ACC112 (cell line): ENCODE results near the gene AP1S1.
"Not testable (repeated sequence)": the region's sequence is repeated elsewhere in the genome, so short reads cannot be mapped to it uniquely, and the experiment has no call there.

ENCODE experiments used
- H2AFZ ChIP-seq: fragments of 200-600 bp; sonication (generic); one replicate; pipeline ENCODE4 v1.6.0; 2017; ENCODE audit warnings: antibody characterized with exemption, low read length; ENCODE audit not compliant: unreplicated experiment
- H3K27ac ChIP-seq: fragments of 200-600 bp; sonication (generic); 2 replicates; pipeline ENCODE4 v1.5.1; 2014; ENCODE audit warnings: low read depth, mild to moderate bottlenecking, antibody characterized with exemption, low read length, moderate library complexity
- H3K27me3 ChIP-seq: fragments of 200-600 bp; sonication (generic); 2 replicates; pipeline ENCODE4 v1.6.1; 2014; ENCODE audit warnings: mild to moderate bottlenecking, antibody characterized with exemption, low read length, moderate library complexity, mixed read lengths; ENCODE audit not compliant: insufficient read depth
- H3K36me3 ChIP-seq: fragments of 200-600 bp; sonication (generic); 2 replicates; pipeline ENCODE4 v1.6.1; 2016; ENCODE audit warnings: mild to moderate bottlenecking, antibody characterized with exemption, low read length, moderate library complexity, mixed read lengths; ENCODE audit not compliant: insufficient read depth
- H3K4me1 ChIP-seq: fragments of 200-600 bp; sonication (generic); one replicate; pipeline ENCODE4 v1.6.1; 2016; ENCODE audit warnings: low read length, mixed read lengths; ENCODE audit not compliant: insufficient read depth, unreplicated experiment, control insufficient read depth
- H3K4me3 ChIP-seq: fragments of 200-600 bp; sonication (generic); 2 replicates; pipeline ENCODE4 v1.5.1; 2014; ENCODE audit warnings: mild to moderate bottlenecking, low read depth, low read length
- H3K79me2 ChIP-seq: fragments of 200-600 bp; sonication (generic); one replicate; pipeline ENCODE4 v1.6.0; 2016; ENCODE audit warnings: low read length; ENCODE audit not compliant: control insufficient read depth, unreplicated experiment, insufficient read depth

Gene AP1S1

DNA sequence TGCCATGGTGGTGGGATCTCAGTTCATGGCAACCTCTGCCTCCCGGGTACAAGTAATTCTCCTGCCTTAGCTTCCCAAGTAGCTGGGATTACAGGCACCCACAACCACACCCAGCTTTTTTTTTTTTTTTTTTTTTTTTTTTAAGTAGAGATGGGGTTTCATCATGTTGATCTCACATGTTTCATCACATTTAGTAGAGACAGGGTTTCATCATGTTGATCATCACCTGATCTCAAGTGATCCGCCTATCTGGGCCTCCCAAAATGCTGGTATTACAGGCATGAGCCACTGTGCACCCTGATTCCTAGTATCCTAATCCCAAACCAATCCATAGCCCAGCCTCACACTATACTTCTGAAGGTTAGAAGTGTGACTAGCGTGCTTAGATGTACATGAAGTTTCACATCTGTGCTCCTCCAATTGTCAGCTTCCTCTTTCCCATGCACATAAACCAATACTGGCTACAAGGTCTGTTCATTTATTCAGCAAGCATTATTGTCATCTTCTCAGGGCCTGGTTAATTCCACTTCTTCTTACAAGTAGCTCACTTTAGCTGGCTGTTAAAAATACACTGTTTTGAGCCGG lies 32.7 kb downstream of the AP1S1 start:
- H3K4me1 ChIP-seq: peaks cover 6% of the 10 kb centered on the region
- H3K27ac ChIP-seq: no peak overlapping the region
- H3K79me2 ChIP-seq: no peaks in the 10 kb centered on the region
- peaks cover 3% of the 10 kb centered on the region; the same call in 1 of the 2 replicates for H3K27me3 ChIP-seq
- H2AFZ ChIP-seq: no peak overlapping the region
- H3K4me3 ChIP-seq: no peak overlapping the region
- no peaks in the 10 kb centered on the region for H3K36me3 ChIP-seq

DNA sequence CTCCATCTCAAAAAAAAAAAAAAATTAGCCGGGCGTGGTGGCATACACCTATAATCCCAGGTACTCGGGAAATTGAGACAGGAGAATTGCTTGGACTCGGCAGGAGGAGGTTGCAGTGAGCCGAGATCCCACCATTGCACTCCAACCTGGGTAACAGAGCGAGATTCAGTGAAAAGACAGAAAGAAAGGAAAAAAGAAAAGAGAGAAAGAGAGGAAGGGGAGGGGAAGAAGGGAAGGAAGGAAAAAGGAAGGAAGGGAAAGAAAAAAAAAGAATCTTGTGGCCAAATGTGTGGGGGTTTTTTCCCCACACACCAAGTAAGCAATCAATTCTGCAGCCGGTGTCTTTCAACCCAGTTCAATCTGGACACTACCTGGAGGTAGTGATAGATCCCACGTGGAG lies 34.8 kb downstream of the AP1S1 start:
- Histone ChIP-seq H3K27ac (no peak overlapping the region), H3K27me3 (no peaks in the 10 kb centered on the region), H3K79me2 (no peaks in the 10 kb centered on the region), H3K4me3 (no peak overlapping the region), H2AFZ (no peak overlapping the region), H3K4me1 (peaks cover 6% of the 10 kb centered on the region), H3K36me3 (no peaks in the 10 kb centered on the region)

GRCh38 chr7:101195884-101196283 lies 41.6 kb downstream of the AP1S1 start:
- Histone ChIP-seq H3K36me3 (no peaks in the 10 kb centered on the region), H3K4me1 (no peaks in the 10 kb centered on the region), H3K27ac (no peak overlapping the region), H3K79me2 (no peaks in the 10 kb centered on the region), H3K4me3 (no peak overlapping the region), H2AFZ (no peak overlapping the region), H3K27me3 (peaks cover 10% of the 10 kb centered on the region)

DNA sequence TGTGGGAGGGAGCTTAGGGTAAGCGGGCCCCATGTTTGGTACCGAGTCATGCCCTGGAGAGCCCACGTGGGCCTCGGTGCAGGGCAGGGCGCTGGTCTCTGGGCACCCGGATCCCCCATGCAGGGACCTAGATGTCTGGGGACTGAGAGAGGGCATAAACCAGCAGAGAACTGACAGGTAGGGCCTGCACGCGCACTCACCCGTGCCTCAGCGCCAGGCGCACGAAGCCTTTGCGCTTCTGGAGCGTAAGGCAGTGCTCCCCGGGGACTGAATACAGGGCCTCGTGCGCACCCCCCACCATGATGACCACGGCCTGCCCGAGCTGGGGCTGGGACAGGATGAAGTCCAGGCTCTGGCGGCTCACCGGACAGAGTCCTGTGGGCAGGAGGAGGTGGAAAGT lies 43.7 kb downstream of the AP1S1 start:
- H3K36me3 ChIP-seq: no peaks in the 10 kb centered on the region
- peaks cover 28% of the 10 kb centered on the region for H3K27me3 ChIP-seq
- H3K79me2 ChIP-seq: no peaks in the 10 kb centered on the region
- H3K4me3 ChIP-seq: no peak overlapping the region
- H3K27ac ChIP-seq: no peak overlapping the region
- H2AFZ ChIP-seq: no peak overlapping the region
- peaks cover 6% of the 10 kb centered on the region for H3K4me1 ChIP-seq

DNA sequence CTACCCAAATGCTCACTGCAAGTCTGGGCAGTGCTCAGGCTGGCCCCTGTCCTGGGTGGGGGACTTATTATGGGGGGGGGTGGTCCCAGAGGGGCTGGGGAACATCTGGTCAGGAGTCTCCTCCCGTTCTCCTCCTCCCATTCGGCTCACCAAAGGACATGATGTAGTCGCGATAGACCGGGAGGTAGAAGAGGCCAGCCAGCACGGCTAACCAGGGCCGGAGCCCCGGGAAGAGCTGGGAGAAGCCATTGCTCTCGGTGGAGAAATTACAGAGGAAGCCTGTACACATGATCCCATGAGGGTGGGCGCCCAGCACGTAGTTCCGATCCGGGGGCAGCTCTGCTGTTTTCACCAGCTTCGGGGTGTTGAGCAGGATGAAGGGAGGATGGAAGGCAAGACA lies 44.2 kb downstream of the AP1S1 start:
- peaks cover 6% of the 10 kb centered on the region for H3K4me1 ChIP-seq
- no peak overlapping the region for H2AFZ ChIP-seq
- H3K27ac ChIP-seq: no peak overlapping the region
- no peaks in the 10 kb centered on the region for H3K79me2 ChIP-seq
- no peak overlapping the region for H3K4me3 ChIP-seq
- no peaks in the 10 kb centered on the region for H3K36me3 ChIP-seq
- H3K27me3 ChIP-seq: peaks cover 28% of the 10 kb centered on the region

GRCh38 chr7:101199522-101199921 lies 45.2 kb downstream of the AP1S1 start:
- H2AFZ ChIP-seq, H3K36me3 ChIP-seq, H3K79me2 ChIP-seq, H3K4me3 ChIP-seq, H3K4me1 ChIP-seq, H3K27ac ChIP-seq: not testable (repeated sequence)
- peaks cover 28% of the 10 kb centered on the region for H3K27me3 ChIP-seq

- no peak overlapping the region for H3K4me3 ChIP-seq
- no peaks in the 10 kb centered on the region for H3K36me3 ChIP-seq
- H2AFZ ChIP-seq: no peak overlapping the region
- H3K4me1 ChIP-seq: peaks cover 6% of the 10 kb centered on the region
- no peaks in the 10 kb centered on the region for H3K79me2 ChIP-seq
- no peak overlapping the region for H3K27ac ChIP-seq
- peaks cover 28% of the 10 kb centered on the region for H3K27me3 ChIP-seq
These were observed 46.2 kb downstream of the AP1S1 start for GRCh38 chr7:101200504-101200861.

DNA sequence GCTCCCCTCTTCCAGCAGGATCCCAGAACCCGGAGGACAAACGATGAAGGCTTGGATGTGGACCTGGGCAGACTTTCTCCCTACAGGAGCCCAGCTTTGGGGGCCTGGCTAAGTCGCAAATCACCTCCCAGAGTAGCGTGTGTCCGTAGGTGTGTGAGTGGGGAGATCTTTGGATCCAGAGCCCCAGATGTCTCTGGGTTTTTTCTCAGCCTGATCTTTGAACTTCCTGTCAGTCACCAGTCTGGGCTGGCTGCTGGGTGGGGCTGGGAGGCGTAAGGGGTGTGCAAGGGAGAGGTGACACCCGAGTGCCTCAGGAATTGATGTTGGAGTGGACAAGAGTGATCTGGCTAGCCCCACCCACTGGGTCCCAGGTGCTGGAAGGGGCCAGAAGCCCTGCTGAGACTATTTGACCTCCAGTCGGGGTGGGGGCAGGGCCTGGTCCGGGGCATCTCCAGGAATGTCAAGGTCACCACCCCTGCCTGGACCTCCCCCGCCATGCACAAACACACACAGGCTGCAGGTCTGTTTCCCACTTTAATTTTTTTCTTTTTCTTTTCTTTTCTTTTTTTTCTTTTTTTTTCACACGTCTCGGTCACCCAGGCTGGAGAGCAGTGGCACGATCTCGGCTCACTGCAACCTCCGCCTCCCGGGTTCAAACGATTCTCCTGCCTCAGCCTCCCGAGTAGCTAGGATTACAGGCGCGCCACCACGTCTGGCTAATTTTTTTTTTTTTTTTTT lies 46.8 kb downstream of the AP1S1 start, which contains the start of gene MOGAT3:
TSS of gene MOGAT3 (minus strand) at position 175 of the 738 bp plus-strand sequence. CDS start 182 bp downstream, outside the sequence.
- H3K27ac ChIP-seq: no peak within 1 kb of the TSS
- no peak within 1 kb of the TSS for H2AFZ ChIP-seq
- no peaks in the 10 kb centered on the region for H3K36me3 ChIP-seq
- H3K4me3 ChIP-seq: peak within 1 kb of the TSS; percentile 70; the same call in 1 of the 2 replicates
- H3K4me1 ChIP-seq: peaks cover 6% of the 10 kb centered on the region
- H3K27me3 ChIP-seq: peaks cover 28% of the 10 kb centered on the region
- H3K79me2 ChIP-seq: no peaks in the 10 kb centered on the region

GRCh38 chr7:101201695-101202602 lies 47.7 kb downstream of the AP1S1 start:
- H3K36me3 ChIP-seq: no peaks in the 10 kb centered on the region
- no peak overlapping the region for H3K27ac ChIP-seq
- no peak overlapping the region for H2AFZ ChIP-seq
- peaks cover 6% of the 10 kb centered on the region for H3K4me1 ChIP-seq
- peaks cover 28% of the 10 kb centered on the region for H3K27me3 ChIP-seq
- peak overlapping the region; percentile 70; the same call in 1 of the 2 replicates for H3K4me3 ChIP-seq
- H3K79me2 ChIP-seq: no peaks in the 10 kb centered on the region

DNA sequence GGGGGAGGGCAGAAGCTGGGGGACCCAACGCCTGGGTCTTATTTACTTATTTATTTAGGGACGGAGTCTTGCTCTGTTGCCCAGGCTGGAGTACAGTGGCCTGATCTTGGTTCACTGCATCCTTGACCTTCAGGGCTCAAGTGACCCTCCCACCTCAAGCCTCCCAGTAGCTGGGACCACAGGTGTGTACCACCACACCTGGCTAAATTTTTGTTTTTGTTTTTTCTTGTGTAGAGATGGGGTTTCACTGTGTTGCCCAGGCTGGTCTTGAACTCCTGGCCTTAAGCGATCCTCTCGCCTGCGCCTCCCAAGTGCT lies 48.3 kb downstream of the AP1S1 start:
- H3K4me1 ChIP-seq: peaks cover 6% of the 10 kb centered on the region
- H3K27ac ChIP-seq: no peak overlapping the region
- no peak overlapping the region for H2AFZ ChIP-seq
- peaks cover 28% of the 10 kb centered on the region for H3K27me3 ChIP-seq
- no peaks in the 10 kb centered on the region for H3K79me2 ChIP-seq
- H3K4me3 ChIP-seq: no peak overlapping the region
- H3K36me3 ChIP-seq: no peaks in the 10 kb centered on the region
